MM.1S (cell line): Measurements from ENCODE around the gene SLC16A10.

Experiments used
- DNase-seq: peaks from one replicate; pipeline ENCODE4 v3.0.0-alpha.2; 2015
- H2AFZ ChIP-seq: fragments of 300-600 bp; sonication (generic); 2 replicates; pipeline ENCODE4 v1.6.0; 2016; ENCODE audit warnings: antibody characterized with exemption, low read length
- H3F3A ChIP-seq: fragments of 300-600 bp; sonication (generic); 2 replicates; pipeline ENCODE4 v1.6.1; 2016; ENCODE audit warnings: mild to moderate bottlenecking, antibody characterized with exemption, low read length, moderate library complexity, mixed read lengths; ENCODE audit not compliant: insufficient read depth
- H3K27ac ChIP-seq: fragments of 300-600 bp; sonication (generic); 2 replicates; pipeline ENCODE4 v1.5.1; 2016; ENCODE audit warnings: mild to moderate bottlenecking, low read length
- H3K27me3 ChIP-seq: fragments of 300-600 bp; sonication (generic); replicated peaks from 2 replicates; pipeline ENCODE4 v1.6.0; 2016; ENCODE audit warnings: low read length; ENCODE audit not compliant: insufficient read depth
- H3K36me3 ChIP-seq: fragments of 300-600 bp; sonication (generic); replicated peaks from 2 replicates; pipeline ENCODE4 v1.6.1; 2016; ENCODE audit warnings: mild to moderate bottlenecking, low read length, mixed read lengths; ENCODE audit not compliant: insufficient read depth
- H3K4me1 ChIP-seq: fragments of 300-600 bp; sonication (generic); 2 replicates; pipeline ENCODE4 v1.6.1; 2016; ENCODE audit warnings: low read length, mixed read lengths
- H3K4me2 ChIP-seq: fragments of 300-600 bp; sonication (generic); 2 replicates; pipeline ENCODE4 v1.6.0; 2016; ENCODE audit warnings: low read depth, low read length
- H3K4me3 ChIP-seq: fragments of 300-600 bp; sonication (generic); 2 replicates; pipeline ENCODE4 v1.5.1; 2016; ENCODE audit warnings: low read length, mixed read lengths
- H3K79me2 ChIP-seq: fragments of 300-600 bp; sonication (generic); 2 replicates; pipeline ENCODE4 v1.6.1; 2016; ENCODE audit warnings: mixed run types, low read length, mixed read lengths
- H3K9ac ChIP-seq: fragments of 300-600 bp; sonication (generic); 2 replicates; pipeline ENCODE4 v1.6.1; 2016; ENCODE audit warnings: low read length, mixed read lengths
- H3K9me2 ChIP-seq: fragments of 300-600 bp; sonication (generic); replicated peaks from 2 replicates; pipeline ENCODE4 v1.6.1; 2016; ENCODE audit warnings: mild to moderate bottlenecking, low read length, mixed read lengths; ENCODE audit not compliant: insufficient read depth
- H3K9me3 ChIP-seq: fragments of 300-600 bp; sonication (generic); replicated peaks from 2 replicates; pipeline ENCODE4 v1.6.1; 2016; ENCODE audit warnings: mild to moderate bottlenecking, low read length, mixed read lengths; ENCODE audit not compliant: insufficient read depth
- H4K20me1 ChIP-seq: fragments of 300-600 bp; sonication (generic); 2 replicates; pipeline ENCODE4 v1.6.1; 2016; ENCODE audit warnings: mild to moderate bottlenecking, low read length, moderate library complexity, mixed read lengths; ENCODE audit not compliant: insufficient read depth
- CTCF ChIP-seq: fragments of 300-600 bp; sonication (generic); IDR thresholded peaks from 2 replicates; pipeline ENCODE4 v1.5.1; 2016; ENCODE audit warnings: antibody characterized with exemption, low read length, mixed read lengths
- EZH2 ChIP-seq: fragments of 300-600 bp; sonication (generic); optimal IDR thresholded peaks from 2 replicates; pipeline ENCODE3; 2017; ENCODE audit warnings: low read depth, mild to moderate bottlenecking, antibody characterized with exemption, low read length, mixed read lengths
- EZH2phosphoT487 ChIP-seq: fragments of 300-600 bp; sonication (generic); IDR thresholded peaks from 2 replicates; pipeline ENCODE4 v1.6.1; 2018; ENCODE audit warnings: antibody characterized with exemption, low read length

SLC16A10 gene

DNA sequence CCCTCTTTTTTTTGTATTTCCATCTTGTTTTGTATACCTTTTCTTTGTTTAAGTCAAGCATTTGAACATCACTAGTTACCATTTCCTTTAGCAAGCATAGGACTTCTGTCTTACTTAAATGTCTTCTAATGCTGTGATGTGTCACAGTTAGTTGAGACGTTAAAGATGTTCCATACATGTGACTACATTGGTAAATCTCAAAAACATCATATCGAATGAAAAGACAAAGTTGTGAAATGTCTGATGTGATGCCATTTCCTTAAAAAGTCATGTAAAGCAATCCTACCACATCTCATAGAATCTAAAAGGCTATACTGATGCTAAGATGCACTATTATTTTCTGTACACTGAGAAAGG lies 26.8 kb downstream of the SLC16A10 start:
- peaks cover 13% of the 10 kb centered on the region for H3K4me1 ChIP-seq
- H3K79me2 ChIP-seq: no peaks in the 10 kb centered on the region
- TF ChIP-seq EZH2phosphoT487 (no peak), EZH2 (no peak), CTCF (no peak)
- H3K9ac ChIP-seq: no peak overlapping the region
- H3K36me3 ChIP-seq: no peaks in the 10 kb centered on the region
- no peaks in the 10 kb centered on the region for H3K27me3 ChIP-seq
- no peak for DNase-seq
- peaks cover 6% of the 10 kb centered on the region; the same call in 1 of the 2 replicates for H3F3A ChIP-seq
- 0 out of 2 replicates have a peak overlapping the region, but pooled peaks have one; percentile 86 for H2AFZ ChIP-seq
- H3K4me3 ChIP-seq: no peak overlapping the region
- H3K9me3 ChIP-seq: no peaks in the 10 kb centered on the region
- H3K27ac ChIP-seq: peak overlapping the region; percentile 49; the same call in 1 of the 2 replicates
- H3K4me2 ChIP-seq: peak overlapping the region; percentile 81
- no peaks in the 10 kb centered on the region for H4K20me1 ChIP-seq
- no peaks in the 10 kb centered on the region for H3K9me2 ChIP-seq

GRCh38 chr6:111114482-111114881 lies 27.2 kb downstream of the SLC16A10 start:
- H3K36me3 ChIP-seq: no peaks in the 10 kb centered on the region
- H3K4me3 ChIP-seq: no peak overlapping the region
- H3F3A ChIP-seq: peaks cover 6% of the 10 kb centered on the region; the same call in 1 of the 2 replicates
- no peaks in the 10 kb centered on the region for H3K27me3 ChIP-seq
- no peaks in the 10 kb centered on the region for H4K20me1 ChIP-seq
- no peak overlapping the region for H3K27ac ChIP-seq
- no peaks in the 10 kb centered on the region for H3K9me3 ChIP-seq
- no peak for TF ChIP-seq EZH2
- TF ChIP-seq EZH2phosphoT487: no peak
- peaks cover 13% of the 10 kb centered on the region for H3K4me1 ChIP-seq
- no peaks in the 10 kb centered on the region for H3K9me2 ChIP-seq
- no peak overlapping the region; the same call in 1 of the 2 replicates for H3K4me2 ChIP-seq
- no peaks in the 10 kb centered on the region for H3K79me2 ChIP-seq
- no peak overlapping the region for H3K9ac ChIP-seq
- no peak for DNase-seq
- no peak overlapping the region for H2AFZ ChIP-seq

- H3K9ac ChIP-seq: no peak overlapping the region
- H3K27me3 ChIP-seq: no peaks in the 10 kb centered on the region
- no peak overlapping the region for H2AFZ ChIP-seq
- H4K20me1 ChIP-seq: no peaks in the 10 kb centered on the region
- no peak overlapping the region for H3K4me3 ChIP-seq
- H3F3A ChIP-seq: no peaks in the 10 kb centered on the region
- no peak overlapping the region for H3K4me2 ChIP-seq
- H3K4me1 ChIP-seq: peaks cover 6% of the 10 kb centered on the region
- DNase-seq: no peak
- no peaks in the 10 kb centered on the region for H3K9me3 ChIP-seq
- H3K9me2 ChIP-seq: no peaks in the 10 kb centered on the region
- H3K27ac ChIP-seq: no peak overlapping the region
- H3K79me2 ChIP-seq: no peaks in the 10 kb centered on the region
- no peak for TF ChIP-seq EZH2
- TF ChIP-seq EZH2phosphoT487: no peak
- TF ChIP-seq CTCF: no peak
- H3K36me3 ChIP-seq: no peaks in the 10 kb centered on the region
These were observed 31.5 kb downstream of the SLC16A10 start for GRCh38 chr6:111118826-111119225.

DNA sequence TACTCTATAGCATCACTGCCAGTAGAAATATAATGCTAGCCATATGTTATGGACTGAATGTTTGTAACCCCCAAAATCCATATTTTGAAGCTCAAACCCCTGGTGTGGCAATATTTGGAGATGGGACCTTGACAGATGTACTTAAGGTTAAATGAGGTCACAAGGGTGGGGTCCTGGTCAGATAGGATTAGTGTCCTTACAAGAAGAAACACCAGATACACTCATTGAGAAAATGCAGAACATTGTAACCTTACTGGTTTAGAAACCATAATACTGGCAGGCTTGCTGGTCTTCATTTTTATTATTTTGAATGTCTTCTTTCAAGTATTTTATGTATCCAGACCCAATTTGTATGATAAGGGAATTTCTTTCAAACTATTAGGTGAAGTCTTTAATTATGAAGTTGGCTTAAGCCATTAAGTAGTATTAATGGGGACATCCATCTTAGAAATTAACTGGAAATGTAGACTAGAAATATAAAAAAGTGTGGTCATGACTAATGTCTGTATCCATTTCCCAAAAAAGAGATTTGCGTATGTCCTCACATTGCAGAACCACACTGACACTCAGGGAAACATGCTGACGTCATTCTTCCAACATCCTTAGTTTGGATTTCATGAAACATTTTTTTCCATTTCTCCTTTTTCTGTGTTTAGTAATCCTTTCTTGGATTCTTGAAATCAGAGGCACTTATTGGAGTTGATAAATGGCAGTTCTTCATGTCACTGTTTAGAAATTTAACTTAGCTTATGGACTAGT lies 32.4 kb downstream of the SLC16A10 start:
- DNase-seq: no peak
- TF ChIP-seq EZH2phosphoT487 (no peak), CTCF (no peak), EZH2 (no peak)
- no peaks in the 10 kb centered on the region for H3K36me3 ChIP-seq
- H3K9ac ChIP-seq: no peak overlapping the region
- H2AFZ ChIP-seq: no peak overlapping the region
- H3K4me1 ChIP-seq: no peaks in the 10 kb centered on the region
- H4K20me1 ChIP-seq: no peaks in the 10 kb centered on the region
- H3K27ac ChIP-seq: no peak overlapping the region
- no peaks in the 10 kb centered on the region for H3K27me3 ChIP-seq
- no peak overlapping the region for H3K4me3 ChIP-seq
- no peaks in the 10 kb centered on the region for H3K9me3 ChIP-seq
- no peak overlapping the region for H3K4me2 ChIP-seq
- H3F3A ChIP-seq: no peaks in the 10 kb centered on the region
- no peaks in the 10 kb centered on the region for H3K79me2 ChIP-seq
- H3K9me2 ChIP-seq: no peaks in the 10 kb centered on the region
